ENCODE measurements around the gene SLCO1B1.

Gene SLCO1B1

DNA sequence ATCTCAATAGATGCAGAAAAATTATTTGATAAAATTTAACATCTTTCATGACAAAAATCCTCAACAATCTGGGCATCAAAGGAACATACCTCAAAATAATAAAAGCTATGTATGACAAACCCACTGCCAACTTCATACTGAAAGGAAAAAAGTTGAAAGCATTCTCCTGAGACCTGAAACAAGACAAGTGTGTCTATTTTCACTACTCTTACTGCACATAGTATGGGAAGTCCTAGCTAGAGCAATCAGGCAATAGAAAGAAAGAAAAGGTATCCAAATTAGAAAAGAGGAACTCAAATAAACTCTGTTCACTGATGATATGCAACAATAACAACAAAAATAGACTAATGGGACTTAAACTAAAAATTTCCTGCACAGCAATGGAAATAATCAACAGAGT lies 90.1 kb downstream of the SLCO1B1 start:
- no peak for DNase-seq (ENCODE audit: low read depth, low spot score)

DNA sequence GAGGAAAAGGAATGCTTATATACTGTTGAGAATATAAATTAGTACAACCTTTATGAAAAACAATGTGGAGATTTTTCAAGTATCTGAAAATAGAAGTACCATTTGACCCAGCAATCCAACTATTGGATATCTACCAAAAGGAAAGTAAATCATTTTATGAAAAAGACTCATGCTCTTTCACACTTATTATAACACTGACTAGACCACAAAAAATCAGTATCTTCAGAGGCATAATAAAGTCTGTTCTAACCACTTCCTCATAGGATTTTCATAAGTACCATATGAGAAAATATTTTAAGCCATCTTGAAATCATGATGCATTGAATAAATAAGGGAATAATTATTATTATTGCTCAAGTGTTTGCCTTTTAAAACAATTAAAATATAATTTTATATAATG lies 90.8 kb downstream of the SLCO1B1 start:
- DNase-seq (ENCODE audit: low read depth, low spot score): no peak

DNA sequence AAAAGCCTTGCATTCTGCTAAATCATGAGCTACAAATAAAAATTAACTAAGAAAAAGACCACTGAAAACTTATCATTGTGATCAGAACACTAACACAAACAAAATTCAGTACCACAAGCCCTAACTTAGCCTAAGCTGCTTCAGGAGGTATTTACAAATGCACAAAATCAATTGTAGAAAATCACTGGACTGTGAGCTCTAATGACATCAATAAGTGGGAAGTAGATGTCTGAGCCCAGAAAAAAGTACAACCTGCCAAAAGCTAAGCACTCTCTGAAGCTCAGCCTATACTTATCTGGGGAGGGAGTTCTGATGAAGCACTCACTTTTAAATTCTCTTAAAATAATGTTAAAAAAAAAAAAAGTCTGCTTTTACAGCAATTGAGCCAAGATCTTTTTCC lies 92.9 kb downstream of the SLCO1B1 start:
- DNase-seq (ENCODE audit: low read depth, low spot score): no peak

DNA sequence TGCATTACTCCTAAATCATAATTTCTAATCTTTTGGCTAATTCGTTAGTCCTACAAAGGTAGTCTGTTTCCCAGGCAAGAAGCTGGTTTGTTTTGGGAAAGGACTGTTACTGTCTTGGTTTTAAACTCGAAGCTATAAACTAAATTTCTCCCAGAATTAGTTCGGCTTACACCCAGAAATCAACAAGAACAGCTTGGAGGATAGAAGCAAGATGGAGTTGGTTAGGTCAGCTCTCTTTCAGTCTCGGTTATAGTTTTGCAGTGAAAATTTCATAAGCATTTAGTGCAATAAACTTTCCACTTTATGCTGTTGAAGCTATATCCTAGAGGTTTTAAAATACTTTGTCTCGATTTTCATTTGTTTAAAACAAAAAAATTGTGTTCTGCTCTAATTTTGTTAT lies 103.4 kb downstream of the SLCO1B1 start:
- no peak for DNase-seq (ENCODE audit: low read depth, low spot score)

DNA sequence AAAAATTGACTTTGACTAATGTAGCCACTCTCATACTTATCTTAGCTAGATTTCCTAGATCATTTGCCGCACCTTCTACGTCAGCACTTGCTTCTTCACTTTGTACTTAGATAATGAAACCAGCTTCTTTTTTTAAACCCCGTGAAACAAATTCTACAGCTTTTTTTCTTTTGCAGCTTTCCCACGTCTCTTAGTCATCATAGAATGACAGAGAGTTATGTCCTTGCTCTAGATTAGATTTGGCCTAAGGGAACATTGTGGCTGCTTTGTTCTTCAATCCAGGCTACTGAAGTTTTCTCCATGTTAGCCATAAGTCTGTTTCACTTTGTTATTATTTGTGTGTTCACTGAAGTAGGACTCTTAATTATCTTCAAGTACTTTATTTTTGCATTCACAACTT lies 108.9 kb downstream of the SLCO1B1 start:
- DNase-seq (ENCODE audit: low read depth, low spot score): no peak

DNA sequence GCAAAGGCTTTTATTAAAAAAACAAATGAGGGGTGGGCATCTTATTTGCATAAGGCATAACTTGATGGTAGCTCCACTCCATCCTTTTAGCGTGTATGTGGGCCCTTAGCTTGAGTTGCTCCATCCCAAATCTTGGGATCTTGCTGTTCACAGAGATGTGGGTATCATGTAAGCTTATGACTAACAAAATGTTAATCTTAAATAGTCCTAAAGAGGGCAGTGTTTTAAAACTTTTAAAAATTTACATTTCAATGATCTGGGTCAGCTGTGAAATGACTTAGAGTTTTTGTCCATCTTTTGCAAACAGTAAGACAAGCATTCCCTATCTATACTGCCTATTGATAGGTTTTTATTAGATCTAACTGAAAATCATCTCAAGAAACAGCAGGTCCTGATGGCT lies 117.7 kb downstream of the SLCO1B1 start:
- DNase-seq (ENCODE audit: low read depth, low spot score): no peak

DNA sequence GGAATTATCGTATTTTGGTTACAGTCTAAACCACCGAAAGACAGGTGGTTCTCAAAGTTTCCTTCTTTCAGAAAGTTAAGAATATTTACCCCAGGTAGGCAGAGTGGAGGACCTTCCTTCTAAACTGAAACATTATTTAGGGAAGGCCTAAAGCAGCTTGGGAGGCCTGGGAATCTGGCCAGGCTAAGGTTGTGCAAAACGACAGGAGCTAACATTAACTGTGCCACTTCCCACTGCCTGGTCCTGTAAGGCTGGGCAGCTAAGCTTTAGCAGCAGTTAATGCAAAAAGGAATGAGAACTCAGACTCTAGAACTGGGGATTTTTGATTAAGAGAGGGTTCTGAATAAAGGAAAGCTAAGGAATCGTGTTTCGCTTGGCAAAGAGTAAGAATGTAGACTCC lies 121.1 kb downstream of the SLCO1B1 start:
- no peak for DNase-seq (ENCODE audit: low read depth, low spot score)

DNA sequence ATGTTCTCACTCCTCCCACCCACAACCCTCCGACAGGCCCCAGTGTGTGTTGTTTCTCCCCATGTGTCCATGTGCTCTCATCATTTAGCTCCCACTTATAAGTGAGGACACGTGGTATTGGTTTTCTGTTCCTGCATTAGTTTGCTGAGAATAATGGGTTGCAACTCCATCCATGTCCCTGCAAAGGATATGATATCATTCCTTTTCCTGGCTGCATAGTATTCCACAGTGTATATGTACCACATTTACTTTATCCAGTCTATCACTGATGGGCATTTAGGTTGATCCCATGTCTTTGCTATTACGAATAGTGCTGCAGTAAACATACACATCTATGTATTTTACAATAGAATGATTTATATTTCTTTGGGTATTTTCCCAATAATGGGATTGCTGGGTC lies 126.2 kb downstream of the SLCO1B1 start:
- no peak for DNase-seq (ENCODE audit: low read depth, low spot score)

DNA sequence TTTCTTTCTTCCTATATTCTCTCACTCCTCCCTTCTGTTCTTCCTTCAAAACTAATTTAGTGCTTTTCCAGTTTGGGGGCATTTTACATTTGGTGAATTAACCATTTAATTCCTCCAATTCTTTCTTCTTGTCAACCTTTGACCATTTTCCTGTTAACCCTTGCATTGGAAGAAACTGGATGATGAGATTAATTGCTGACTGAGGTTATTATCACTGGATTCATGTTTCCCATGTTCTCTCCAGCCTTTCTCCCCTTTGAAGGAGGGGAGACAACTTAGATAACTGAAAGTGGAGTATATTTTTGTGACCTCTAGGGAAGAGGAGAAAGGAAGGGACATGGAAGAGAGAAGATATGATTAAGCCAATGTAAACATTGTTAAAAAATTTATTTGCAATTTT lies 133.2 kb downstream of the SLCO1B1 start:
- no peak for DNase-seq (ENCODE audit: low read depth, low spot score)

DNA sequence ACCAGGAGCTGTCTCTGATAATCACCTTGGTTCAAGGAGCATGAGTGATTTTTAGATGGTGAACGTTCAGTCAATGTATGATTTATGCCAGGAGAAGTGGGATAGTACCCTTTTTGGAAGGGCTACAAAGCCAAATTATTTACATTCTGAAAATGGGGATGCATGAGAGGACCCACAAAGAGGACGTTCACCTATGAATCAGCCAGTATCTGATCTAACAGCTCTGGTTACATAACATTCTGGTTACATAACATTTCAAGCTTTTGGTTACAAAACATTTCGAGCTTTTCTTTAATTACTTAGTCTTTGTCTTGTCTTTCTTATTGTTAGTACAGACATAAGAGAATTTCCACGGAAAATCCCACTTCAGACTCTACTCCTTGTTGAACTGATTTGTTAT lies 134.9 kb downstream of the SLCO1B1 start:
- DNase-seq (ENCODE audit: low read depth, low spot score): no peak

DNA sequence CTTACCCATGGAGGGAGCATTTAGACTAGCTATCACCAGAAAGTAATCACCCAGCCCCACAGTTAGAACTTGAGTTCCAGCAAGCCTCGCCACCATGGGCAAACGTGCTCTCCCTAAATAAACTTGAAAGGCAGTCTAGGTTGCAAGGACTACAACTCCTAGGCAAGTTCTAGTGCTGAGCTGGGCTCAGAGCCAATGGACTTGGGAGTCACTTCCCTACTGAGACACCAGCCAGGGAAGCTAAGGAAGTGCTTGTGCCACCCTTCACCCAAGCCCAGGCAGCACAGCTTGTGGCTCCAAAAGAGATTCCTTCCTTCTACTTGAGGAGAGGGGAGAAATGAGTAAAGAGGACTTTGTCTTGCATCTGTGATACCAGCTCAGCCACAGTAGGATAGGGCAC lies 145.8 kb downstream of the SLCO1B1 start:
- DNase-seq (ENCODE audit: low read depth, low spot score): no peak
